ENCODE results near the gene TIE1.
"Not testable (repeated sequence)": the region's sequence is repeated elsewhere in the genome, so short reads cannot be mapped to it uniquely, and the experiment has no call there.

Gene TIE1

GRCh38 chr1:43363935-43364525, 63.2 kb downstream of the TIE1 start:
- no peak for DNase-seq

GRCh38 chr1:43365678-43366077, 64.9 kb downstream of the TIE1 start:
- DNase-seq = no peak

- no peak for DNase-seq
Observed at GRCh38 chr1:43366179-43366578, 65.4 kb downstream of the TIE1 start.

- no peak for DNase-seq
Observed at GRCh38 chr1:43366601-43367025, 65.8 kb downstream of the TIE1 start.

- peak; percentile 94 for DNase-seq
Observed at GRCh38 chr1:43367026-43367903, 66.5 kb downstream of the TIE1 start.

GRCh38 chr1:43367904-43368645, 67.3 kb downstream of the TIE1 start, which contains the start of gene ELOVL1:
Gene ELOVL1 (minus strand): TSS chr1:43368011. CDS start chr1:43365609, 2,402 bp downstream.
- peak; percentile 92 for DNase-seq

GRCh38 chr1:43368646-43369020, 67.9 kb downstream of the TIE1 start:
- no peak for DNase-seq

- DNase-seq = not testable (repeated sequence)
Observed at GRCh38 chr1:43369779-43370178, 69.0 kb downstream of the TIE1 start.

GRCh38 chr1:43370564-43370963, 69.8 kb downstream of the TIE1 start:
- DNase-seq = no peak

- DNase-seq = no peak
Observed at GRCh38 chr1:43372172-43372571, 71.4 kb downstream of the TIE1 start.

Measured in hematopoietic multipotent progenitor cell treated with erythropoietin and hydrocortisone succinate and interleukin-3 and kit ligand, for 6 days (in vitro differentiated cells).